Lower leg skin (tissue), 3 donors: ENCODE measurements around the gene B3GALT5.

Experiments used
- CTCF ChIP-seq, 3 donors: fragments of 450-650 bp; IDR thresholded peaks; one replicate each; pipeline ENCODE4 v1.5.1; 2016; ENCODE audit warnings: antibody characterized with exemption in 3 of 3, mild to moderate bottlenecking in 3 of 3, moderate library complexity in 2 of 3
- POLR2A ChIP-seq, 2 donors: fragments of 450-650 bp; IDR thresholded peaks; one replicate each; pipeline ENCODE4 v1.6.1; 2016 to 2017; ENCODE audit warnings: antibody characterized with exemption in 2 of 2, mild to moderate bottlenecking in 1 of 2, moderate library complexity in 1 of 2

- TF ChIP-seq CTCF (IDR thresholded peaks at IDR 0.05) (no peak), POLR2A (IDR thresholded peaks at IDR 0.05) (no peak)
Observed at GRCh38 chr21:39637197-39637970, 24.6 kb downstream of the B3GALT5 start.
